ENCODE data around the gene TEX30. TPM values are rescaled to one million over a fixed set of nuclear protein-coding genes. Genes with fewer than 3 reads are reported as not detected.

Gene TEX30
- total RNA-seq, result 10 to 100 TPM in 1 of 3 donors, 1 to 10 TPM in 2; 8.7 to 10.3 (median 9.3) TPM
- 12.1 TPM for total RNA-seq (2013)

GRCh38 chr13:102773441-102774213 is at the start of gene TEX30:
Gene TEX30, minus strand, starts transcription at chr13:102773786. Its CDS starts 3,760 bp downstream, at chr13:102770026.
- no peaks in the 10 kb centered on the region for H3K27me3 Mint-ChIP-seq (ENCODE audit: low read depth in 2 of 2)
- Histone ChIP-seq H3K36me3 (ENCODE audit: control insufficient read depth, insufficient read depth, low read length) (no peaks in the 10 kb centered on the region), H3K9me3 (ENCODE audit: control insufficient read depth, insufficient read depth, low read length) (no peaks in the 10 kb centered on the region), H3K4me3 (ENCODE audit: low read length) (peak within 1 kb of the TSS; percentile 83), H3K27ac (ENCODE audit: low read length) (peak within 1 kb of the TSS; percentile 86), H3K27me3 (ENCODE audit: control insufficient read depth, insufficient read depth, low read length) (no peaks in the 10 kb centered on the region), H3K4me1 (ENCODE audit: control insufficient read depth, insufficient read depth, low read length) (peaks cover 30% of the 10 kb centered on the region)
- H3K36me3 Mint-ChIP-seq, result no peaks in the 10 kb centered on the region
- H3K9me3 Mint-ChIP-seq, result no peaks in the 10 kb centered on the region
- no peak for TF ChIP-seq CTCF (IDR thresholded peaks at IDR 0.05)
- DNase-seq, result peak; percentile 88 to 93
- H3K27ac Mint-ChIP-seq, result peak within 1 kb of the TSS; percentile 90 to 96
- peak; percentile 91 to 98 (median 92) for ATAC-seq
- peak within 1 kb of the TSS; percentile 93 for H3K4me3 Mint-ChIP-seq
- intact Hi-C loops (cut with micrococcal nuclease), result loop anchor here (1.0 kb wide), 3 partner anchors 27 to 177 kb away; partner anchors contain the start of gene TPP2
- 3% methylated on average over 85 of the region's 85 CpGs for WGBS (ENCODE audit: insufficient coverage)
- H3K4me1 Mint-ChIP-seq, result peaks cover 38 to 46% of the 10 kb centered on the region in 2 donors

GRCh38 chr13:102817907-102818306 is 44.3 kb upstream of the TEX30 start:
- ATAC-seq (no peak), DNase-seq (no peak)
- Mint-ChIP-seq H3K36me3 (no peaks in the 10 kb centered on the region), H3K9me3 (no peaks in the 10 kb centered on the region), H3K27me3 (ENCODE audit: low read depth in 2 of 2) (no peaks in the 10 kb centered on the region), H3K4me1 (peaks cover 7% of the 10 kb centered on the region in 2 donors), H3K4me3 (no peak overlapping the region), H3K27ac (no peak overlapping the region)
- Histone ChIP-seq H3K4me1 (ENCODE audit: control insufficient read depth, insufficient read depth, low read length) (no peaks in the 10 kb centered on the region), H3K9me3 (ENCODE audit: control insufficient read depth, insufficient read depth, low read length) (no peaks in the 10 kb centered on the region), H3K27me3 (ENCODE audit: control insufficient read depth, insufficient read depth, low read length) (no peaks in the 10 kb centered on the region), H3K36me3 (ENCODE audit: control insufficient read depth, insufficient read depth, low read length) (peaks cover 21% of the 10 kb centered on the region), H3K4me3 (ENCODE audit: low read length) (no peak overlapping the region), H3K27ac (ENCODE audit: low read length) (no peak overlapping the region)
- no peak for TF ChIP-seq CTCF (IDR thresholded peaks at IDR 0.05)
- intact Hi-C loops (cut with micrococcal nuclease), result no loop called here

- 100% methylated on average over 1 of the region's 1 CpG for WGBS (ENCODE audit: insufficient coverage)
- Mint-ChIP-seq H3K27me3 (ENCODE audit: low read depth in 2 of 2) (no peaks in the 10 kb centered on the region), H3K4me3 (no peak overlapping the region), H3K4me1 (peaks cover 11 to 12% of the 10 kb centered on the region in 2 donors), H3K9me3 (no peaks in the 10 kb centered on the region), H3K27ac (no peak overlapping the region), H3K36me3 (peaks cover 2% of the 10 kb centered on the region)
- Histone ChIP-seq H3K27me3 (ENCODE audit: control insufficient read depth, insufficient read depth, low read length) (no peaks in the 10 kb centered on the region), H3K9me3 (ENCODE audit: control insufficient read depth, insufficient read depth, low read length) (no peaks in the 10 kb centered on the region), H3K27ac (ENCODE audit: low read length) (no peak overlapping the region), H3K4me3 (ENCODE audit: low read length) (no peak overlapping the region), H3K4me1 (ENCODE audit: control insufficient read depth, insufficient read depth, low read length) (no peaks in the 10 kb centered on the region), H3K36me3 (ENCODE audit: control insufficient read depth, insufficient read depth, low read length) (peaks cover 21% of the 10 kb centered on the region)
- intact Hi-C loops (cut with micrococcal nuclease), result no loop called here
- ATAC-seq (no peak), DNase-seq (no peak)
- no peak for TF ChIP-seq CTCF (IDR thresholded peaks at IDR 0.05)
Observed at GRCh38 chr13:102817241-102817640, 43.7 kb upstream of the TEX30 start.

Data from natural killer cell (primary cell).